Measurements from ENCODE around the gene GHRH. TPM values are rescaled to one million over a fixed set of nuclear protein-coding genes. Genes with fewer than 3 reads are reported as not detected.

Gene GHRH
- total and polyA plus RNA-seq, 2 of the 4 experiments (the other 2 are of a cell fraction): not detected

- Histone ChIP-seq H2BK20ac (ENCODE audit: low read depth, low read length) (no peak overlapping the region), H3K9ac (ENCODE audit: low read depth, low read length) (peak overlapping the region; percentile 93), H2AK5ac (ENCODE audit: low read depth, low read length) (peak overlapping the region; percentile 85), H3K23ac (ENCODE audit: low read depth, low read length) (peak overlapping the region; percentile 89), H2BK15ac (ENCODE audit: low read depth, low read length) (0 out of 3 replicates have a peak overlapping the region, but pooled peaks have one; percentile 4), H2AK9ac (replicated peaks; ENCODE audit: low read depth, low read length, poor library complexity) (peak overlapping the region; percentile 72), H3K9me1 (ENCODE audit: insufficient read depth, low read length) (peaks cover 6% of the 10 kb centered on the region; the same call in 1 of the 2 replicates), H4K91ac (ENCODE audit: insufficient read depth, low read depth, low read length) (peak overlapping the region; percentile 77), H4K5ac (ENCODE audit: low read depth, low read length) (peak overlapping the region; percentile 86), H2AFZ (replicated peaks; ENCODE audit: low read length, poor library complexity) (peak overlapping the region; percentile 94), H3K4ac (ENCODE audit: low read depth, low read length) (peak overlapping the region; percentile 96), H2BK120ac (ENCODE audit: low read depth, low read length) (peak overlapping the region; percentile 23; the same call in 1 of the 2 replicates), H4K20me1 (ENCODE audit: insufficient read depth, low read length) (peaks cover 6% of the 10 kb centered on the region; the same call in 1 of the 2 replicates), H3K4me3 (ENCODE audit: insufficient read depth, low read depth, low read length) (peak overlapping the region; percentile 81), H3K27me3 (ENCODE audit: control insufficient read depth, insufficient read depth, low read length) (no peaks in the 10 kb centered on the region; the same call in 1 of the 2 replicates), H3K18ac (ENCODE audit: low read depth, low read length) (peak overlapping the region; percentile 34; the same call in 1 of the 2 replicates), H3K27ac (ENCODE audit: insufficient read depth, low read length) (peak overlapping the region; percentile 95), H3K79me1 (ENCODE audit: low read depth in 1 of 2, low read length in 2 of 2) (peaks cover 11 to 49% of the 10 kb centered on the region in 2 experiments), H3K14ac (replicated peaks; ENCODE audit: low read depth, low read length) (peak overlapping the region; percentile 99), H3K4me2 (ENCODE audit: low read depth, low read length) (peak overlapping the region; percentile 92), H2BK5ac (ENCODE audit: low read depth, low read length, poor library complexity, severe bottlenecking) (peak overlapping the region; percentile 83), H3K36me3 (ENCODE audit: control insufficient read depth, insufficient read depth, low read length) (no peaks in the 10 kb centered on the region), H3K56ac (ENCODE audit: extremely low read depth, insufficient read depth, low read length) (peak overlapping the region; percentile 95), H3K9me3 (ENCODE audit: control insufficient read depth, insufficient read depth, low read length) (no peaks in the 10 kb centered on the region), H4K8ac (ENCODE audit: low read depth in 2 of 2, low read length in 2 of 2) (peak overlapping the region; percentile 88 to 99), H3K4me1 (ENCODE audit: control insufficient read depth, insufficient read depth, low read length) (peaks cover 6% of the 10 kb centered on the region; the same call in 1 of the 2 replicates)
- CTCF ChIA-PET: no interaction called here
- in situ Hi-C loops (cut with MboI; ENCODE audit: low sequenced_read_pairs) (no loop called here), dilution Hi-C loops (cut with HindIII; ENCODE audit: low sequenced_read_pairs, unreplicated experiment) (no loop called here), intact Hi-C loops (cut with micrococcal nuclease) (no loop called here)
- WGBS, 2 experiments (ENCODE audit: extremely low coverage in 2 of 2, insufficient read length in 1 of 2): 83% methylated on average over 8 of the region's 21 CpGs; no CpG with 5 or more reads in 1 of the 2 experiments
- ATAC-seq (ENCODE audit: low read depth) (no peak), DNase-seq (no peak)
- BruUV-seq (replicated peaks): no TSS peak
- POLR2A ChIA-PET (ENCODE audit: unreplicated experiment): no interaction called here
- TF ChIP-seq SMC3 (IDR thresholded peaks at IDR 0.05; ENCODE audit: low read depth, low read length) (no peak), NFE2L2 (IDR thresholded peaks at IDR 0.05; ENCODE audit: low read depth, low read length) (no peak), MAFK (IDR thresholded peaks at IDR 0.05; ENCODE audit: low read depth, low read length) (no peak), FOS (IDR thresholded peaks at IDR 0.05; ENCODE audit: low read depth, low read length) (no peak), CHD1 (IDR thresholded peaks at IDR 0.05; ENCODE audit: low read depth, low read length) (no peak), USF2 (IDR thresholded peaks at IDR 0.05; ENCODE audit: low read depth, low read length) (no peak), POLR2A (IDR thresholded peaks at IDR 0.05; ENCODE audit: low read depth, low read length) (no peak), ELK1 (IDR thresholded peaks at IDR 0.05; ENCODE audit: borderline replicate concordance, low read depth, low read length) (no peak), RCOR1 (IDR thresholded peaks at IDR 0.05; ENCODE audit: insufficient replicate concordance, low read length) (no peak), CEBPB (IDR thresholded peaks at IDR 0.05; ENCODE audit: low read depth, low read length) (no peak), RFX5 (IDR thresholded peaks at IDR 0.05; ENCODE audit: low read depth, low read length) (no peak), RAD21 (IDR thresholded peaks at IDR 0.05; ENCODE audit: low read length) (no peak), MAZ (IDR thresholded peaks at IDR 0.05; ENCODE audit: borderline replicate concordance, low read depth, low read length) (no peak), MXI1 (IDR thresholded peaks at IDR 0.05; ENCODE audit: borderline replicate concordance, low read depth, low read length) (no peak), BHLHE40 (IDR thresholded peaks at IDR 0.05; ENCODE audit: low read depth, low read length) (no peak)
Measured at GRCh38 chr20:37290158-37290810, 28.7 kb upstream of the GHRH start.

All from IMR-90 (cell line).